Neural cell (in vitro differentiated cells): ENCODE data around the gene FABP1. TPM values are rescaled to one million over a fixed set of nuclear protein-coding genes. Genes with fewer than 3 reads are reported as not detected.

Experiments used
- H2AFZ ChIP-seq: fragments of 200-600, 300-800 bp; sonication (generic), shearing (Covaris generic); 2 replicates; pipeline ENCODE4 v1.6.0; 2014; ENCODE audit warnings: low read depth, mild to moderate bottlenecking, antibody characterized with exemption, low read length, moderate library complexity
- H3F3A ChIP-seq: fragments of 200-600 bp; shearing (Covaris generic); 2 replicates; pipeline ENCODE4 v1.6.1; 2016; ENCODE audit warnings: mild to moderate bottlenecking, moderate library complexity, mixed read lengths, antibody characterized with exemption, low read length; ENCODE audit not compliant: insufficient read depth, poor library complexity, severe bottlenecking
- H3K27ac ChIP-seq: fragments of 200-600, 300-800 bp; sonication (generic), shearing (Covaris generic); 2 replicates; pipeline ENCODE4 v1.5.1; 2014; ENCODE audit warnings: mild to moderate bottlenecking, low read length, moderate library complexity
- H3K27me3 ChIP-seq: fragments of 300-800, 200-600 bp; sonication (generic), shearing (Covaris generic); 2 replicates; pipeline ENCODE4 v1.6.0; 2014; ENCODE audit warnings: mild to moderate bottlenecking, low read depth, low read length, moderate library complexity; ENCODE audit not compliant: insufficient read depth
- H3K36me3 ChIP-seq: fragments of 300-800, 200-600 bp; sonication (generic), shearing (Covaris generic); 2 replicates; pipeline ENCODE4 v1.5.1; 2014; ENCODE audit warnings: mild to moderate bottlenecking, antibody characterized with exemption, low read length, moderate library complexity; ENCODE audit not compliant: insufficient read depth
- H3K4me2 ChIP-seq: fragments of 300-800, 200-600 bp; sonication (generic), shearing (Covaris generic); 2 replicates; pipeline ENCODE4 v1.6.0; 2014; ENCODE audit warnings: mild to moderate bottlenecking, low read length
- H3K4me3 ChIP-seq: fragments of 300-800, 200-600 bp; sonication (generic), shearing (Covaris generic); 2 replicates; pipeline ENCODE4 v1.5.1; 2014; ENCODE audit warnings: mild to moderate bottlenecking, low read length, moderate library complexity
- H3K79me2 ChIP-seq: fragments of 200-600 bp; shearing (Covaris generic); replicated peaks from 2 replicates; pipeline ENCODE4 v1.6.0; 2014; ENCODE audit warnings: mild to moderate bottlenecking, low read length, moderate library complexity; ENCODE audit not compliant: insufficient read depth
- H3K9ac ChIP-seq: fragments of 300-800, 200-600 bp; sonication (generic), shearing (Covaris generic); 2 replicates; pipeline ENCODE4 v1.6.1; 2016; ENCODE audit warnings: mild to moderate bottlenecking, low read length, mixed read lengths
- H3K9me2 ChIP-seq: fragments of 200-600 bp; shearing (Covaris generic); 2 replicates; pipeline ENCODE4 v1.6.1; 2016; ENCODE audit warnings: mild to moderate bottlenecking, low read length, mixed read lengths; ENCODE audit not compliant: insufficient read depth
- H3K9me3 ChIP-seq: fragments of 200-600, 300-800 bp; sonication (generic), shearing (Covaris generic); 2 replicates; pipeline ENCODE4 v1.6.1; 2016; ENCODE audit warnings: mild to moderate bottlenecking, mixed run types, low read length, moderate library complexity, mixed read lengths
- H4K20me1 ChIP-seq: fragments of 200-600 bp; shearing (Covaris generic); 2 replicates; pipeline ENCODE4 v1.6.1; 2016; ENCODE audit warnings: mild to moderate bottlenecking, mixed run types; ENCODE audit not compliant: insufficient read depth
- CTCF ChIP-seq: fragments of 450-650 bp; IDR thresholded peaks from 2 replicates; pipeline ENCODE4 v1.5.1; 2014; ENCODE audit warnings: antibody characterized with exemption, mild to moderate bottlenecking, moderate library complexity; ENCODE audit not compliant: poor library complexity, severe bottlenecking
- EP300 ChIP-seq: fragments of 450-650 bp; conservative IDR thresholded peaks from 2 replicates; pipeline ENCODE4 v1.6.1; 2014; ENCODE audit warnings: antibody characterized with exemption, mild to moderate bottlenecking, moderate library complexity; ENCODE audit not compliant: poor library complexity, severe bottlenecking
- EZH2 ChIP-seq: fragments of 200-600, 300-800 bp; shearing (Covaris generic), sonication (generic); IDR thresholded peaks from 2 replicates; pipeline ENCODE4 v1.6.1; 2014; ENCODE audit warnings: antibody characterized with exemption, low read length, borderline replicate concordance, mild to moderate bottlenecking; ENCODE audit not compliant: insufficient read depth, poor library complexity, severe bottlenecking
- MXI1 ChIP-seq: fragments of 450-650 bp; conservative IDR thresholded peaks from 2 replicates; pipeline ENCODE4 v1.6.1; 2014; ENCODE audit warnings: antibody characterized with exemption, mild to moderate bottlenecking; ENCODE audit not compliant: poor library complexity, severe bottlenecking
- POLR2AphosphoS5 ChIP-seq: IDR thresholded peaks from 2 replicates; pipeline ENCODE4 v1.6.1; 2012
- RAD21 ChIP-seq: fragments of 450-650 bp; conservative IDR thresholded peaks from 2 replicates; pipeline ENCODE4 v1.6.1; 2014; ENCODE audit warnings: antibody characterized with exemption, mild to moderate bottlenecking, moderate library complexity
- REST ChIP-seq: IDR thresholded peaks from 2 replicates; pipeline ENCODE4 v1.6.1; 2012; ENCODE audit warnings: borderline replicate concordance
- SMC3 ChIP-seq: fragments of 450-650 bp; conservative IDR thresholded peaks from 2 replicates; pipeline ENCODE4 v1.6.1; 2014; ENCODE audit warnings: antibody characterized with exemption, mild to moderate bottlenecking, moderate library complexity; ENCODE audit not compliant: poor library complexity
- TAF1 ChIP-seq: IDR thresholded peaks from 2 replicates; pipeline ENCODE4 v1.6.1; 2012; ENCODE audit warnings: low read depth
- polyA plus RNA-seq: library from polyadenylated mRNA; depleted of rRNA; stranded (reverse); fragments of >200 nt; gene quantifications from 2 replicates; pipeline ENCODE4 v1.2.3, GENCODE V29; 2014

The FABP1 gene
- polyA plus RNA-seq, 1 donor from 2014 or later: not detected

- Histone ChIP-seq H3K36me3 (no peaks in the 10 kb centered on the region), H3K4me3 (no peak overlapping the region), H2AFZ (no peak overlapping the region), H4K20me1 (no peaks in the 10 kb centered on the region), H3K9me3 (no peaks in the 10 kb centered on the region), H3K9ac (no peak overlapping the region), H3K9me2 (no peaks in the 10 kb centered on the region), H3K27me3 (no peaks in the 10 kb centered on the region), H3F3A (no peaks in the 10 kb centered on the region), H3K4me2 (no peak overlapping the region), H3K27ac (no peak overlapping the region), H3K79me2 (no peaks in the 10 kb centered on the region)
- no peak for TF ChIP-seq CTCF
- no peak for TF ChIP-seq POLR2AphosphoS5
- TF ChIP-seq RAD21: no peak
- TF ChIP-seq TAF1: no peak
- TF ChIP-seq REST: no peak
- TF ChIP-seq EZH2: no peak
- TF ChIP-seq EP300: no peak
- no peak for TF ChIP-seq MXI1
- TF ChIP-seq SMC3: no peak
These were observed 50.8 kb downstream of the FABP1 start for GRCh38 chr2:88077080-88077479.

GRCh38 chr2:88074854-88075292 lies 53.0 kb downstream of the FABP1 start:
- H3K27ac ChIP-seq: no peak overlapping the region
- H3K27me3 ChIP-seq: no peaks in the 10 kb centered on the region
- H3K9ac ChIP-seq: no peak overlapping the region
- H3F3A ChIP-seq: no peaks in the 10 kb centered on the region
- no peak for TF ChIP-seq RAD21
- TF ChIP-seq POLR2AphosphoS5: no peak
- TF ChIP-seq CTCF: no peak
- no peak for TF ChIP-seq EP300
- TF ChIP-seq MXI1: no peak
- no peak for TF ChIP-seq SMC3
- TF ChIP-seq REST: no peak
- no peaks in the 10 kb centered on the region for H3K36me3 ChIP-seq
- H3K79me2 ChIP-seq: no peaks in the 10 kb centered on the region
- H3K9me3 ChIP-seq: no peaks in the 10 kb centered on the region
- H3K4me3 ChIP-seq: no peak overlapping the region
- no peak overlapping the region for H3K4me2 ChIP-seq
- H2AFZ ChIP-seq: no peak overlapping the region
- H4K20me1 ChIP-seq: no peaks in the 10 kb centered on the region
- H3K9me2 ChIP-seq: no peaks in the 10 kb centered on the region
